HepG2 (cell line): ENCODE data around the gene SENP7. TPM values are rescaled to one million over a fixed set of nuclear protein-coding genes. Genes with fewer than 3 reads are reported as not detected.
A peak's percentile ranks its signal among the peaks of the same experiment; 100 is the strongest.

Experiments used
- ATAC-seq: fragments of 200-7000 bp; cut with Tn5 transposase; 3 replicates; pipeline ENCODE4 v1.9.1; 2020; ENCODE audit warnings: mild to moderate bottlenecking, moderate library complexity
- BruUV-seq: library from RNA; stranded (reverse); fragments of 400-500 nt; replicated peaks from 2 replicates; lab custom pipeline; 2021; lab: Mats Ljungman, UMichigan
- CTCF ChIA-PET: fragments of 300-600 bp; formaldehyde crosslinking; extraction: SDS; loops from one replicate; lab custom pipeline; 2021; ENCODE audit warnings: low total read pairs, inconsistent platforms, low intra/inter-chr PET ratio; lab: Yijun Ruan, JAX
- POLR2A ChIA-PET: fragments of 350-600 bp; sonication (Branson Sonifier 250); formaldehyde crosslinking; loops from one replicate; lab custom pipeline; 2020; ENCODE audit warnings: antibody characterized with exemption, inconsistent platforms; lab: Yijun Ruan, JAX
- DNase-seq: peaks from one replicate; pipeline ENCODE4 v3.0.0-alpha.2; 2015; ENCODE audit warnings: low spot score
- FAIRE-seq: peaks from 3 replicates; lab custom pipeline; 2011; peaks lifted over from hg19 to GRCh38; lab: Jason Lieb, UNC
- H2AFZ ChIP-seq: one replicate; pipeline ENCODE4 v1.6.1; 2011; ENCODE audit warnings: low read length, inconsistent platforms
- H3K27ac ChIP-seq: fragments of 300-600 bp; 3 replicates; pipeline ENCODE4 v1.8.0; 2011; ENCODE audit warnings: mixed run types, mild to moderate bottlenecking, mixed read lengths, low read length, inconsistent platforms; ENCODE audit not compliant: insufficient read depth; ENCODE audit errors: extremely low read length
- H3K27me3 ChIP-seq, 2 experiments: fragments of 200-600 bp in 1 of 2; 2 replicates in 1 of 2; 3 replicates in 1 of 2; pipeline versions ENCODE4 v1.6.0 to v1.8.0; 2011; ENCODE audit warnings: low read length in 2 of 2, mild to moderate bottlenecking in 2 of 2, moderate library complexity in 2 of 2, inconsistent platforms in 1 of 2; ENCODE audit not compliant: insufficient read depth in 2 of 2, control insufficient read depth in 1 of 2
- H3K36me3 ChIP-seq, 2 experiments: fragments of 200-600 bp in 1 of 2; replicated peaks in 1 of 2; 2 replicates in 1 of 2; 3 replicates in 1 of 2; pipeline versions ENCODE4 v1.5.1 to v1.8.0; 2011; ENCODE audit warnings: low read length in 2 of 2, inconsistent platforms in 1 of 2; ENCODE audit not compliant: insufficient read depth in 2 of 2, control insufficient read depth in 1 of 2
- H3K4me1 ChIP-seq: 2 replicates; pipeline ENCODE4 v1.5.1; 2012; ENCODE audit warnings: low read length, inconsistent platforms; ENCODE audit not compliant: insufficient read depth
- H3K4me2 ChIP-seq: 2 replicates; pipeline ENCODE4 v1.6.0; 2011; ENCODE audit warnings: low read depth, low read length, inconsistent platforms
- H3K4me3 ChIP-seq, 3 experiments: fragments of 200-600 bp in 1 of 3; sonication (generic), shearing (Covaris generic) in 1 of 3; replicated peaks in 1 of 3; 2 replicates each; pipeline ENCODE4 v1.5.1; 2011 to 2016; ENCODE audit warnings: low read length in 3 of 3, inconsistent platforms in 2 of 3, low read depth in 2 of 3, mild to moderate bottlenecking in 2 of 3, control low read depth in 1 of 3, mixed read lengths in 1 of 3; ENCODE audit not compliant: insufficient read depth in 1 of 3
- H3K79me2 ChIP-seq: one replicate; pipeline ENCODE4 v1.6.1; 2011; ENCODE audit warnings: low read length, inconsistent platforms; ENCODE audit not compliant: insufficient read depth
- H3K9ac ChIP-seq: 2 replicates; pipeline ENCODE4 v1.6.0; 2011; ENCODE audit warnings: mild to moderate bottlenecking, low read depth, low read length, inconsistent platforms; ENCODE audit not compliant: insufficient read depth
- H3K9me3 ChIP-seq: 2 replicates; pipeline ENCODE4 v1.5.1; 2012; ENCODE audit warnings: mild to moderate bottlenecking, low read length
- H4K20me1 ChIP-seq: 2 replicates; pipeline ENCODE4 v1.6.0; 2011; ENCODE audit warnings: inconsistent platforms, mild to moderate bottlenecking, low read length, moderate library complexity; ENCODE audit not compliant: insufficient read depth
- ARID3A ChIP-seq: IDR thresholded peaks from 2 replicates; pipeline ENCODE4 v1.6.1; 2012; ENCODE audit warnings: low read depth, low read length, improper control_type of control experiment
- CTCF ChIP-seq: sonication (generic); formaldehyde crosslinking; IDR thresholded peaks from 2 replicates; pipeline ENCODE4 v1.5.0; 2020; ENCODE audit warnings: mild to moderate bottlenecking, missing genetic modification reagents, moderate library complexity
- NCOA5 ChIP-seq: sonication (generic); formaldehyde crosslinking; IDR thresholded peaks from 2 replicates; pipeline ENCODE4 v1.4.0; 2020; ENCODE audit warnings: missing genetic modification reagents
- NFE2L1 ChIP-seq: sonication (generic); formaldehyde crosslinking; IDR thresholded peaks from 2 replicates; pipeline ENCODE4 v1.4.0; 2020; ENCODE audit warnings: missing genetic modification reagents, mild to moderate bottlenecking, borderline replicate concordance
- ONECUT2 ChIP-seq: sonication (generic); formaldehyde crosslinking; IDR thresholded peaks from 2 replicates; pipeline ENCODE4 v1.4.0; 2020; ENCODE audit warnings: missing genetic modification reagents
- SNAPC5 ChIP-seq: sonication (generic); formaldehyde crosslinking; IDR thresholded peaks from 2 replicates; pipeline ENCODE4 v1.8.1; 2023; ENCODE audit warnings: mild to moderate bottlenecking, missing genetic modification reagents, borderline replicate concordance
- ZMYM3 ChIP-seq: sonication (generic); formaldehyde crosslinking; IDR thresholded peaks from 2 replicates; pipeline ENCODE4 v1.5.1; 2020; ENCODE audit warnings: mild to moderate bottlenecking, missing genetic modification reagents
- ZNF260 ChIP-seq: sonication (generic); formaldehyde crosslinking; IDR thresholded peaks from 2 replicates; pipeline ENCODE4 v1.4.0; 2020; ENCODE audit warnings: missing genetic modification reagents, low read depth, mild to moderate bottlenecking, borderline replicate concordance
- ZNF317 ChIP-seq: sonication (generic); formaldehyde crosslinking; IDR thresholded peaks from 2 replicates; pipeline ENCODE4 v1.5.0; 2020; ENCODE audit warnings: mild to moderate bottlenecking, missing genetic modification reagents
- ZNF530 ChIP-seq: sonication (generic); formaldehyde crosslinking; IDR thresholded peaks from 2 replicates; pipeline ENCODE4 v1.5.0; 2020; ENCODE audit warnings: low read depth, mild to moderate bottlenecking, missing genetic modification reagents
- ZNF546 ChIP-seq: sonication (generic); formaldehyde crosslinking; conservative IDR thresholded peaks from 2 replicates; pipeline ENCODE4 v1.8.1; 2023; ENCODE audit warnings: mild to moderate bottlenecking, missing genetic modification reagents
- ZNF577 ChIP-seq: sonication (generic); formaldehyde crosslinking; IDR thresholded peaks from 2 replicates; pipeline ENCODE4 v1.4.0; 2020; ENCODE audit warnings: mild to moderate bottlenecking, low read depth, missing genetic modification reagents, borderline replicate concordance
- ZSCAN5A ChIP-seq: sonication (generic); formaldehyde crosslinking; IDR thresholded peaks from 2 replicates; pipeline ENCODE4 v1.8.0; 2022; ENCODE audit warnings: mild to moderate bottlenecking, missing genetic modification reagents, borderline replicate concordance
- WGBS: methylation state at CpG from one replicate; pipeline ENCODE4 v1.1.6; 2017; ENCODE audit warnings: low lambda C conversion rate; 5-methylcytosine and 5-hydroxymethylcytosine counted together
- in situ Hi-C: cut with HindIII; loops from 2 replicates; pipeline ENCODE4 v1.10.0; 2017; ENCODE audit warnings: low pct_unique_long_range_greater_than_20kb; ENCODE audit not compliant: extremely low pct_ligation_motif_present
- intact Hi-C: fragments of 100-400 bp; cut with micrococcal nuclease; formaldehyde crosslinking; loops from one replicate; pipeline ENCODE4 v1.10.0; 2022; ENCODE audit not compliant: unreplicated experiment
- polyA plus RNA-seq, 8 experiments: library from polyadenylated mRNA; depleted of rRNA in 3 of 8; stranded (reverse) in 7 of 8; unstranded in 1 of 8; fragments of >200 nt; fragmentation: Illumina TruSeq in 4 of 8; extraction: Trizol in 4 of 8; gene quantifications; 2 replicates each; pipeline versions ENCODE4 v1.2.1 to v1.2.3, GENCODE V29; 2011 to 2016; ENCODE audit warnings: low read depth in 4 of 8, missing spikeins in 1 of 8, mixed read lengths in 1 of 8; ENCODE audit not compliant: insufficient read depth in 1 of 8
- total RNA-seq, 5 experiments: library from RNA; depleted of rRNA; stranded (reverse); fragments of >200 nt; fragmentation: Illumina TruSeq; extraction: Trizol; gene quantifications; 2 replicates each; pipeline ENCODE4 v1.2.3, GENCODE V29; 2016; ENCODE audit warnings: low read depth in 1 of 5

SENP7 gene
- total and polyA plus RNA-seq, 2 of the 13 experiments (the other 11 are each of a cell fraction or from before 2014, with no cell fraction given), result 9.1 to 10.3 TPM

- no peaks in the 10 kb centered on the region for H4K20me1 ChIP-seq
- H3K79me2 ChIP-seq, result no peaks in the 10 kb centered on the region
- H3K27ac ChIP-seq, result no peak overlapping the region
- no peak overlapping the region for H2AFZ ChIP-seq
- CTCF ChIA-PET, result no interaction called here
- no peaks in the 10 kb centered on the region; a peak in 1 of 5 replicates for H3K27me3 ChIP-seq
- H3K36me3 ChIP-seq, result no peaks in the 10 kb centered on the region
- no TSS peak for BruUV-seq
- ATAC-seq, result peak; percentile 31; the same call in 1 of the 3 replicates
- TF ChIP-seq ONECUT2 (CRISPR knock-in tag), result no peak
- TF ChIP-seq NFE2L1, result no peak
- TF ChIP-seq, all 625 proteins: peak for 0
- FAIRE-seq (no peak), DNase-seq (no peak)
- no peaks in the 10 kb centered on the region for H3K9me3 ChIP-seq
- no peak overlapping the region for H3K9ac ChIP-seq
- no peak overlapping the region for H3K4me2 ChIP-seq
- intact Hi-C loops, result loop anchor here (5.0 to 10.0 kb wide), 3 partner anchors 171 to 491 kb away; partner anchors contain the start of gene PCNP
- no peak overlapping the region for H3K4me3 ChIP-seq
- POLR2A ChIA-PET, result no interaction called here
- in situ Hi-C loops, result loop anchor here (10.0 kb wide), 1 partner anchor 308 kb away; no protein-coding TSS in a partner anchor
- 88% methylated on average over 4 of the region's 5 CpGs for WGBS
- no peaks in the 10 kb centered on the region for H3K4me1 ChIP-seq
Observed at GRCh38 chr3:101383156-101383575, 129.8 kb downstream of the SENP7 start.

GRCh38 chr3:101381809-101382208 is 131.2 kb downstream of the SENP7 start:
- FAIRE-seq (no peak), ATAC-seq (no peak; the same call in 2 of the 3 replicates), DNase-seq (peak; percentile 23)
- no peak overlapping the region for H3K4me3 ChIP-seq
- no peaks in the 10 kb centered on the region for H3K79me2 ChIP-seq
- no peak overlapping the region for H3K27ac ChIP-seq
- intact Hi-C loops (loop anchor here (1.0 to 10.0 kb wide), 4 partner anchors 170 to 490 kb away; partner anchors contain the start of gene PCNP), in situ Hi-C loops (loop anchor here (10.0 kb wide), 1 partner anchor 307 kb away; no protein-coding TSS in a partner anchor)
- H3K9ac ChIP-seq, result no peak overlapping the region
- CTCF ChIA-PET, result interaction anchor here (1.2 to 1.8 kb wide), 2 partner anchors 10 to 311 kb away, joined by 4 to 6 read pairs; no protein-coding TSS in a partner anchor
- no peaks in the 10 kb centered on the region for H3K4me1 ChIP-seq
- no TSS peak for BruUV-seq
- no peaks in the 10 kb centered on the region; a peak in 1 of 5 replicates for H3K27me3 ChIP-seq
- no peaks in the 10 kb centered on the region for H3K36me3 ChIP-seq
- H3K9me3 ChIP-seq, result no peaks in the 10 kb centered on the region
- H3K4me2 ChIP-seq, result no peak overlapping the region
- H4K20me1 ChIP-seq, result no peaks in the 10 kb centered on the region
- H2AFZ ChIP-seq, result no peak overlapping the region
- POLR2A ChIA-PET, result no interaction called here
- TF ChIP-seq ZSCAN5A (CRISPR knock-in tag) (no peak), ZMYM3 (CRISPR knock-in tag) (no peak), SNAPC5 (no peak), CTCF (CRISPR knock-in tag) (peak; percentile 36; the same call in 1 of the 2 replicates), ZNF317 (CRISPR knock-in tag) (0 out of 2 replicates have a peak, but pooled peaks have one; percentile 73), ZNF530 (CRISPR knock-in tag) (no peak), ZNF577 (CRISPR knock-in tag) (no peak), ZNF260 (CRISPR knock-in tag) (no peak), ARID3A (peak; percentile 38; the same call in 1 of the 2 replicates), NCOA5 (CRISPR knock-in tag) (no peak), ZNF546 (CRISPR knock-in tag) (no peak)
